Suprapubic skin (tissue), 3 donors: ENCODE data around the gene FOXRED1.

Experiments
- POLR2A ChIP-seq, 2 donors: fragments of 450-650 bp; IDR thresholded peaks; one replicate each; pipeline ENCODE4 v1.6.1; 2017; ENCODE audit warnings: antibody characterized with exemption in 2 of 2, mild to moderate bottlenecking in 2 of 2, moderate library complexity in 2 of 2
- TF ChIP-seq, protein P1 (sequence below), 2 donors: fragments of 200-600 bp in 1 of 2; fragments of 450-650 bp in 1 of 2; sonication (generic) in 1 of 2; IDR thresholded peaks; one replicate each; pipeline ENCODE4 v1.5.1; 2016 to 2019; ENCODE audit warnings: antibody characterized with exemption in 2 of 2, mild to moderate bottlenecking in 1 of 2, moderate library complexity in 1 of 2

GRCh38 chr11:126282736-126283591 lies 14.0 kb downstream of the FOXRED1 start, which contains the start of gene TIRAP:
- TF ChIP-seq, protein P1, sequence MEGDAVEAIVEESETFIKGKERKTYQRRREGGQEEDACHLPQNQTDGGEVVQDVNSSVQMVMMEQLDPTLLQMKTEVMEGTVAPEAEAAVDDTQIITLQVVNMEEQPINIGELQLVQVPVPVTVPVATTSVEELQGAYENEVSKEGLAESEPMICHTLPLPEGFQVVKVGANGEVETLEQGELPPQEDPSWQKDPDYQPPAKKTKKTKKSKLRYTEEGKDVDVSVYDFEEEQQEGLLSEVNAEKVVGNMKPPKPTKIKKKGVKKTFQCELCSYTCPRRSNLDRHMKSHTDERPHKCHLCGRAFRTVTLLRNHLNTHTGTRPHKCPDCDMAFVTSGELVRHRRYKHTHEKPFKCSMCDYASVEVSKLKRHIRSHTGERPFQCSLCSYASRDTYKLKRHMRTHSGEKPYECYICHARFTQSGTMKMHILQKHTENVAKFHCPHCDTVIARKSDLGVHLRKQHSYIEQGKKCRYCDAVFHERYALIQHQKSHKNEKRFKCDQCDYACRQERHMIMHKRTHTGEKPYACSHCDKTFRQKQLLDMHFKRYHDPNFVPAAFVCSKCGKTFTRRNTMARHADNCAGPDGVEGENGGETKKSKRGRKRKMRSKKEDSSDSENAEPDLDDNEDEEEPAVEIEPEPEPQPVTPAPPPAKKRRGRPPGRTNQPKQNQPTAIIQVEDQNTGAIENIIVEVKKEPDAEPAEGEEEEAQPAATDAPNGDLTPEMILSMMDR (IDR thresholded peaks at IDR 0.05), result no peak
- no peak for TF ChIP-seq POLR2A (IDR thresholded peaks at IDR 0.05)
